Measurements from ENCODE around the gene CDX1.

DNA sequence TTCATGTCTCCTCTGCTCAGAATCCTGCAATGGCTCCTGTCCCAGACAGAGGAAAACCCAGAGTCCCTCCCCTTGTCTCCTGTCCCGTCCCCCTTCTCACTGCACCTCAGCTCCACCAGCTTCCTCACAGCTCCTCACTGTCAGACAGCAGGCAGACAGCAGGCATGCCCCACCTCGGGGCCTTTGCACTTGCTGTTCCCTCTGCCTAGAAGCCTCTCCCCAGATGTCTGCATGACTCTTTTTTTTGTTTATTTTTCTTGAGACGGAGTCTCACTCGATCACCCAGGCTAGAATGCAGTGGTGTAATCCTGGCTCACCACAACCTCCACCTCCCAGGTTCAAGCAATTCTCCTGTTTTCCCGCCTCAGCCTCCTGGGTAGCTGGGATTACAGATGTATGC, 14.4 kb downstream of the CDX1 start:
- no peak for TF ChIP-seq FOXP2 (optimal IDR thresholded peaks at IDR 0.05; ENCODE audit: control extremely low read depth, extremely low read length, insufficient read depth)
- no peak for TF ChIP-seq EZH2 (IDR thresholded peaks at IDR 0.05)
- no peak for TF ChIP-seq POLR2AphosphoS5 (IDR thresholded peaks at IDR 0.05; ENCODE audit: borderline replicate concordance, low read depth, low read length)

All from SK-N-MC (cell line).